HCT116 (cell line): ENCODE measurements around the gene SMARCA5. TPM values are rescaled to one million over a fixed set of nuclear protein-coding genes. Genes with fewer than 3 reads are reported as not detected.

ENCODE experiments used
- ATAC-seq: fragments of 200-7000 bp; cut with Tn5 transposase; 2 replicates; pipeline ENCODE4 v1.9.1; 2020; ENCODE audit warnings: mild to moderate bottlenecking, moderate library complexity
- BruUV-seq: library from RNA; stranded (reverse); fragments of 400-500 nt; replicated peaks from 2 replicates; lab custom pipeline; 2021; lab: Mats Ljungman, UMichigan
- CTCF ChIA-PET: fragments of 300-600 bp; sonication (Branson Sonifier 250); formaldehyde crosslinking; loops from one replicate; lab custom pipeline; 2021; ENCODE audit warnings: antibody characterized with exemption; lab: Charles Lee
- POLR2A ChIA-PET: fragments of 300-600, 350-600 bp; sonication (Branson Sonifier 250); formaldehyde crosslinking; loops from one replicate; lab custom pipeline; 2021; ENCODE audit warnings: antibody characterized with exemption; lab: Charles Lee
- RAD21 ChIA-PET, 2 experiments: fragments of 300-600 bp; sonication (Branson Sonifier 250); formaldehyde crosslinking; loops; one replicate each; lab custom pipeline; 2023; ENCODE audit warnings: low total read pairs in 2 of 2; ENCODE audit not compliant: uncharacterized antibody in 2 of 2, unreplicated experiment in 2 of 2, low non-redundant PET in 1 of 2; lab: Charles Lee
- DNase-seq: peaks from one replicate; pipeline ENCODE4 v3.0.0-alpha.2; 2010; ENCODE audit warnings: low read depth, low spot score
- H2AFZ ChIP-seq: fragments of 200-600 bp; shearing (Covaris generic), sonication (generic); 2 replicates; pipeline ENCODE4 v1.6.1; 2017; ENCODE audit warnings: low read depth, mixed run types, mixed read lengths, antibody characterized with exemption, low read length; ENCODE audit not compliant: poor library complexity, severe bottlenecking
- H3K27ac ChIP-seq: 2 replicates; pipeline ENCODE4 v1.5.1; 2012; ENCODE audit warnings: low read depth, low read length
- H3K27me3 ChIP-seq: fragments of 200-600 bp; sonication (generic); 2 replicates; pipeline ENCODE4 v1.6.1; 2016; ENCODE audit warnings: mixed run types, low read length, mixed read lengths; ENCODE audit not compliant: insufficient read depth
- H3K36me3 ChIP-seq, 2 experiments: fragments of 200-500 bp in 1 of 2; fragments of 200-600 bp in 1 of 2; sonication (Bioruptor generic) in 1 of 2; sonication (generic) in 1 of 2; 2 replicates each; pipeline versions ENCODE4 v1.5.1 to v1.6.1; 2014 to 2016; ENCODE audit warnings: low read length in 2 of 2, inconsistent platforms in 1 of 2, mixed read lengths in 1 of 2, mixed run types in 1 of 2; ENCODE audit not compliant: insufficient read depth in 2 of 2, control insufficient read depth in 1 of 2
- H3K4me1 ChIP-seq, 2 experiments: fragments of 200-600 bp in 1 of 2; sonication (generic) in 1 of 2; 2 replicates each; pipeline versions ENCODE4 v1.5.1 to v1.6.1; 2012 to 2017; ENCODE audit warnings: low read length in 2 of 2, inconsistent platforms in 1 of 2, mild to moderate bottlenecking in 1 of 2, mixed read lengths in 1 of 2, mixed run types in 1 of 2, moderate library complexity in 1 of 2; ENCODE audit not compliant: insufficient read depth in 2 of 2, control insufficient read depth in 1 of 2
- H3K4me2 ChIP-seq: fragments of 200-600 bp; sonication (generic); 2 replicates; pipeline ENCODE4 v1.6.1; 2017; ENCODE audit warnings: mixed run types, low read length, mixed read lengths
- H3K4me3 ChIP-seq, 2 experiments: fragments of 200-600 bp in 1 of 2; sonication (generic) in 1 of 2; replicated peaks in 1 of 2; 2 replicates each; pipeline ENCODE4 v1.5.1; 2011 to 2016; ENCODE audit warnings: low read length in 2 of 2, control low read depth in 1 of 2, low read depth in 1 of 2, mild to moderate bottlenecking in 1 of 2, mixed read lengths in 1 of 2, mixed run types in 1 of 2
- H3K79me2 ChIP-seq: fragments of 200-600 bp; sonication (generic); 2 replicates; pipeline ENCODE4 v1.6.1; 2017; ENCODE audit warnings: mild to moderate bottlenecking, mixed run types, low read length, moderate library complexity, mixed read lengths; ENCODE audit not compliant: insufficient read depth
- H3K9ac ChIP-seq: fragments of 200-600 bp; sonication (generic); 2 replicates; pipeline ENCODE4 v1.6.1; 2016; ENCODE audit warnings: low read length, mixed read lengths
- H3K9me2 ChIP-seq: fragments of 200-600 bp; sonication (generic), shearing (Covaris generic); 2 replicates; pipeline ENCODE4 v1.6.1; 2017; ENCODE audit warnings: mixed run types, mild to moderate bottlenecking, moderate library complexity; ENCODE audit not compliant: insufficient read depth
- H3K9me3 ChIP-seq, 2 experiments: fragments of 200-500 bp in 1 of 2; fragments of 200-600 bp in 1 of 2; sonication (Bioruptor generic) in 1 of 2; sonication (generic) in 1 of 2; 2 replicates each; pipeline ENCODE4 v1.6.1; 2014 to 2017; ENCODE audit warnings: low read length in 2 of 2, mixed read lengths in 2 of 2, inconsistent platforms in 1 of 2, low read depth in 1 of 2, mild to moderate bottlenecking in 1 of 2, mixed run types in 1 of 2, moderate library complexity in 1 of 2; ENCODE audit not compliant: control insufficient read depth in 1 of 2, insufficient read depth in 1 of 2
- H4K20me1 ChIP-seq: fragments of 200-600 bp; sonication (generic), shearing (Covaris generic); 2 replicates; pipeline ENCODE4 v1.6.1; 2017; ENCODE audit warnings: mixed run types, mild to moderate bottlenecking, moderate library complexity; ENCODE audit not compliant: insufficient read depth
- ATF3 ChIP-seq: IDR thresholded peaks from 2 replicates; pipeline ENCODE4 v1.6.1; 2012
- CBX3 ChIP-seq: IDR thresholded peaks from 2 replicates; pipeline ENCODE4 v1.6.1; 2012; ENCODE audit warnings: low read depth
- CEBPB ChIP-seq: IDR thresholded peaks from 2 replicates; pipeline ENCODE4 v1.6.1; 2012; ENCODE audit warnings: low read depth
- CTCF ChIP-seq, 3 experiments: fragments of 200-600 bp in 1 of 3; sonication (generic) in 1 of 3; IDR thresholded peaks in 2 of 3; conservative IDR thresholded peaks in 1 of 3; 2 replicates each; pipeline ENCODE4 v1.5.1; 2012 to 2017; ENCODE audit warnings: low read depth in 2 of 3, low read length in 2 of 3, antibody characterized with exemption in 1 of 3, borderline replicate concordance in 1 of 3, control low read depth in 1 of 3, mild to moderate bottlenecking in 1 of 3, mixed read lengths in 1 of 3, mixed run types in 1 of 3, moderate library complexity in 1 of 3; ENCODE audit not compliant: insufficient read depth in 1 of 3
- EZH2 ChIP-seq: fragments of 200-600 bp; sonication (generic); IDR thresholded peaks from 2 replicates; pipeline ENCODE4 v1.6.1; 2017; ENCODE audit warnings: antibody characterized with exemption, mixed run types
- FOSL1 ChIP-seq: IDR thresholded peaks from 2 replicates; pipeline ENCODE4 v1.6.1; 2012; ENCODE audit warnings: low read depth
- POLR2A ChIP-seq: IDR thresholded peaks from 2 replicates; pipeline ENCODE4 v1.7.0; 2011; ENCODE audit warnings: borderline replicate concordance; ENCODE audit not compliant: insufficient read depth, insufficient read length; ENCODE audit errors: extremely low read depth
- SP1 ChIP-seq: IDR thresholded peaks from 2 replicates; pipeline ENCODE4 v1.6.1; 2012; ENCODE audit warnings: low read depth
- TCF7L2 ChIP-seq: IDR thresholded peaks from 2 replicates; pipeline ENCODE4 v1.7.0; 2011; ENCODE audit warnings: borderline replicate concordance, inconsistent platforms; ENCODE audit not compliant: insufficient read depth, insufficient read length; ENCODE audit errors: extremely low read depth
- YY1 ChIP-seq: IDR thresholded peaks from 2 replicates; pipeline ENCODE4 v1.6.1; 2011; ENCODE audit warnings: low read length, low read depth, moderate library complexity, mild to moderate bottlenecking; ENCODE audit not compliant: insufficient replicate concordance; ENCODE audit errors: extremely low read depth
- ZFX ChIP-seq: fragments of 450-650 bp; IDR thresholded peaks from 2 replicates; pipeline ENCODE4 v1.6.1; 2017
- ZNF274 ChIP-seq: fragments of 200-500 bp; sonication (Bioruptor generic); IDR thresholded peaks from 2 replicates; pipeline ENCODE4 v1.6.1; 2014; ENCODE audit warnings: mild to moderate bottlenecking, low read depth, low read length, inconsistent platforms
- intact Hi-C: fragments of 100-400 bp; cut with micrococcal nuclease; formaldehyde crosslinking; loops from 2 replicates; pipeline ENCODE4 v1.10.0; 2022
- total RNA-seq: library from RNA; stranded (reverse); gene quantifications from one replicate; pipeline ENCODE4 v1.2.1, GENCODE V29; 2021; ENCODE audit not compliant: unreplicated experiment
- TF ChIP-seq, protein P1 (sequence below): IDR thresholded peaks from 2 replicates; pipeline ENCODE4 v1.6.1; 2012

Gene SMARCA5
- total RNA-seq, 1 experiment from 2014 or later, result 61.2 TPM

DNA sequence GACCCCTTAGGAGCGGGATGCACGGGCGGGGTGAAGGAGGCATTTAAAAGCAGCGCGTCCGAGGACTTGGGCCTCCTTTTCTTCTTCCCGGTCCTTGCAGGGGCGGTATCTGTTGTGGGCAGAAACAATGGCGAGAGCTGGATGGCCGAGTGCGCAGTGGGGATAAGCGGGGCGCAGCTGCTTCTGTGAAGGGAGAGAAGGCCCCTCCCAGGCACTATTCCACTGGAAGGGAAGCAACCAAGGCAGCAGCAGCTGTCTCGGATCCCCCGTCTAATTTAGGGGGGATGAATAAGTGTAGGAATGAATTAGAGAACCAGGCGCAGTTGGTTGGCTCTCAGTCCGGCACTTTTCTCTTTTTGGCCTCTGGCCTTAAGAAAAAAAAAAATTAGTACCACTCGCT lies 995 bp downstream of the SMARCA5 start:
- ChIA-PET POLR2A (no interaction called here), RAD21 (no interaction called here), CTCF (no interaction called here)
- Histone ChIP-seq H3K9me3 (no peaks in the 10 kb centered on the region), H3K9ac (peak overlapping the region; percentile 85), H2AFZ (no peak overlapping the region), H3K27ac (peak overlapping the region; percentile 95), H3K9me2 (no peaks in the 10 kb centered on the region), H3K4me3 (peak overlapping the region; percentile 66 to 87), H3K27me3 (no peaks in the 10 kb centered on the region), H3K4me2 (peak overlapping the region; percentile 79), H3K36me3 (peaks cover 18 to 21% of the 10 kb centered on the region in 2 experiments), H3K79me2 (peaks cover 60% of the 10 kb centered on the region), H4K20me1 (peaks cover 16% of the 10 kb centered on the region; the same call in 1 of the 2 replicates), H3K4me1 (peaks cover 3 to 16% of the 10 kb centered on the region in 2 experiments; a peak in 3 of 4 replicates)
- BruUV-seq, result TSS peak; percentile 44
- ATAC-seq (peak; percentile 18; the same call in 1 of the 2 replicates), DNase-seq (no peak)
- no peak for TF ChIP-seq ATF3
- TF ChIP-seq YY1, result peak; percentile 28
- no peak for TF ChIP-seq CEBPB
- TF ChIP-seq, protein P1, sequence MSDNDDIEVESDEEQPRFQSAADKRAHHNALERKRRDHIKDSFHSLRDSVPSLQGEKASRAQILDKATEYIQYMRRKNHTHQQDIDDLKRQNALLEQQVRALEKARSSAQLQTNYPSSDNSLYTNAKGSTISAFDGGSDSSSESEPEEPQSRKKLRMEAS, result no peak
- TF ChIP-seq CTCF (IDR thresholded peaks at IDR 0.05 in 2 of 3, conservative IDR thresholded peaks at IDR 0.05 in 1 of 3; ENCODE audit: borderline replicate concordance in 1 of 3, insufficient read depth in 1 of 3, low read depth in 2 of 3, low read length in 2 of 3), result no peak
- TF ChIP-seq ZNF274, result no peak
- intact Hi-C loops, result no loop called here

GRCh38 chr4:143514901-143515300 lies 1.4 kb downstream of the SMARCA5 start:
- TF ChIP-seq CBX3 (no peak), SP1 (no peak), ZFX (no peak), FOSL1 (no peak), ATF3 (no peak), EZH2 (no peak), POLR2A (no peak), CEBPB (no peak), TCF7L2 (no peak), ZNF274 (no peak)
- Histone ChIP-seq H2AFZ (no peak overlapping the region), H3K4me1 (peaks cover 3 to 16% of the 10 kb centered on the region in 2 experiments; a peak in 3 of 4 replicates), H4K20me1 (peaks cover 18% of the 10 kb centered on the region; the same call in 1 of the 2 replicates), H3K36me3 (peaks cover 21 to 25% of the 10 kb centered on the region in 2 experiments), H3K27ac (peak overlapping the region; percentile 95; the same call in 1 of the 2 replicates), H3K9me2 (no peaks in the 10 kb centered on the region), H3K27me3 (no peaks in the 10 kb centered on the region), H3K4me3 (peak overlapping the region; percentile 66 to 87), H3K4me2 (peak overlapping the region; percentile 79), H3K9me3 (no peaks in the 10 kb centered on the region), H3K79me2 (peaks cover 64% of the 10 kb centered on the region), H3K9ac (peak overlapping the region; percentile 85)
- ATAC-seq (no peak), DNase-seq (no peak)
- no TSS peak for BruUV-seq
- ChIA-PET POLR2A (no interaction called here), CTCF (no interaction called here), RAD21 (no interaction called here)
- intact Hi-C loops, result no loop called here
